ENCODE measurements around the gene PCSK7. TPM values are rescaled to one million over a fixed set of nuclear protein-coding genes. Genes with fewer than 3 reads are reported as not detected.

Gene PCSK7
- total RNA-seq, 1 experiment from 2014 or later, result 50.7 TPM

- H2AK5ac ChIP-seq (ENCODE audit: insufficient read length, low read length), result no peak overlapping the region
- no peaks in the 10 kb centered on the region for H3K79me1 ChIP-seq (ENCODE audit: insufficient read depth, low read depth, low read length, poor library complexity, severe bottlenecking)
- no peak overlapping the region for H3K56ac ChIP-seq (ENCODE audit: insufficient read length, low read depth, low read length)
- H3K14ac ChIP-seq (ENCODE audit: insufficient read depth, low read length), result no peak overlapping the region
- no peak overlapping the region for H2BK15ac ChIP-seq (ENCODE audit: low read depth, low read length)
- H3K4ac ChIP-seq (ENCODE audit: low read depth, low read length), result no peak overlapping the region
- no peak overlapping the region for H4K91ac ChIP-seq (ENCODE audit: insufficient read length, low read depth, low read length)
- H2BK20ac ChIP-seq (ENCODE audit: low read depth, low read length, poor library complexity, severe bottlenecking), result no peak overlapping the region
- H3K4me1 ChIP-seq (ENCODE audit: insufficient read depth, low read length), result no peaks in the 10 kb centered on the region
- H3K4me3 Mint-ChIP-seq, result no peak overlapping the region
- H3K9me3 ChIP-seq (ENCODE audit: control insufficient read depth, low read depth, low read length), result no peaks in the 10 kb centered on the region
- H3K4me2 ChIP-seq (ENCODE audit: insufficient read depth, insufficient read length, low read length), result no peak overlapping the region
- no peak overlapping the region; a peak in 1 of 7 replicates for H3K27ac Mint-ChIP-seq
- H3K27me3 Mint-ChIP-seq (ENCODE audit: low read depth), result no peaks in the 10 kb centered on the region
- H3K27ac ChIP-seq (ENCODE audit: insufficient read length, low read depth, low read length), result no peak overlapping the region
- no peaks in the 10 kb centered on the region for H3K9me3 Mint-ChIP-seq
- no peak for DNase-seq
- H4K5ac ChIP-seq (ENCODE audit: insufficient read length, low read depth, low read length), result no peak overlapping the region
- no peak overlapping the region for H3T11ph ChIP-seq (ENCODE audit: low read length)
- H2BK5ac ChIP-seq (ENCODE audit: insufficient read length, low read length), result no peak overlapping the region
- no peak for TF ChIP-seq CTCF (conservative IDR thresholded peaks at IDR 0.05)
- H3K36me3 Mint-ChIP-seq (ENCODE audit: insufficient read depth in 1 of 3, low read depth in 3 of 3), result peaks cover 6 to 64% (median 25%) of the 10 kb centered on the region in 3 experiments; a peak in 6 of 7 replicates
- no peaks in the 10 kb centered on the region for H3K23me2 ChIP-seq (ENCODE audit: insufficient read length, low read depth, low read length, poor library complexity, severe bottlenecking)
- no CpG with 5 or more reads among the region's 9 CpGs for WGBS (ENCODE audit: extremely low coverage, insufficient read length, low lambda C conversion rate)
- peaks cover 5 to 8% of the 10 kb centered on the region in 2 experiments for H3K4me1 Mint-ChIP-seq
- no peak overlapping the region for H3K23ac ChIP-seq (ENCODE audit: insufficient read length, low read depth, low read length)
- H3K9ac ChIP-seq (ENCODE audit: extremely low read depth, insufficient read length, low read length), result no peak overlapping the region
- H4K20me1 ChIP-seq (ENCODE audit: control insufficient read depth, insufficient read depth, insufficient read length), result no peaks in the 10 kb centered on the region
- H3K18ac ChIP-seq (ENCODE audit: insufficient read length, low read depth, low read length), result no peak overlapping the region
- no peak overlapping the region for H2BK12ac ChIP-seq (ENCODE audit: insufficient read length, low read depth, low read length)
- H2AFZ ChIP-seq (ENCODE audit: low read length), result no peak overlapping the region
- no peaks in the 10 kb centered on the region for H3K79me2 ChIP-seq (ENCODE audit: insufficient read depth, low read length)
- H4K8ac ChIP-seq (replicated peaks; ENCODE audit: insufficient read length, low read depth, low read length), result no peak overlapping the region
- H2BK120ac ChIP-seq (ENCODE audit: low read depth, low read length, poor library complexity, severe bottlenecking), result no peak overlapping the region
- no peaks in the 10 kb centered on the region for H3K27me3 ChIP-seq (ENCODE audit: insufficient read depth, low read length)
Observed at GRCh38 chr11:117225553-117226170, 6.2 kb downstream of the PCSK7 start.
